MV-4-11 (cell line): ENCODE data around the gene LGMN.
A peak's percentile ranks its signal among the peaks of the same experiment; 100 is the strongest.

ENCODE experiments used
- DNase-seq: peaks from one replicate; lab custom pipeline; 2025; lab: John Stamatoyannopoulos, UW

The LGMN gene

GRCh38 chr14:92675976-92676375 is 72.5 kb downstream of the LGMN start:
- DNase-seq, result peak; percentile 87

GRCh38 chr14:92675421-92675820 is 73.0 kb downstream of the LGMN start:
- peak; percentile 14 for DNase-seq

- DNase-seq, result no peak
Measured at GRCh38 chr14:92673601-92674150, 74.8 kb downstream of the LGMN start.

- no peak for DNase-seq
Measured at GRCh38 chr14:92670643-92671366, 77.6 kb downstream of the LGMN start.

GRCh38 chr14:92670160-92670559 is 78.3 kb downstream of the LGMN start:
- peak; percentile 61 for DNase-seq

GRCh38 chr14:92668276-92668973 is 80.0 kb downstream of the LGMN start:
- peak; percentile 25 for DNase-seq

GRCh38 chr14:92666251-92666650 is 82.2 kb downstream of the LGMN start:
- no peak for DNase-seq

- DNase-seq, result peak; percentile 91
Measured at GRCh38 chr14:92665661-92666110, 82.7 kb downstream of the LGMN start.

- no peak for DNase-seq
Measured at GRCh38 chr14:92663049-92663448, 85.4 kb downstream of the LGMN start.

- DNase-seq, result no peak
Measured at GRCh38 chr14:92660571-92660970, 87.9 kb downstream of the LGMN start.

GRCh38 chr14:92659765-92660561 is 88.5 kb downstream of the LGMN start:
- DNase-seq, result peak; percentile 99

- no peak for DNase-seq
Measured at GRCh38 chr14:92658684-92659083, 89.7 kb downstream of the LGMN start.

GRCh38 chr14:92658160-92658559 is 90.3 kb downstream of the LGMN start:
- no peak for DNase-seq

GRCh38 chr14:92657457-92658142 is 90.8 kb downstream of the LGMN start:
- peak; percentile 70 for DNase-seq

- no peak for DNase-seq
Measured at GRCh38 chr14:92656306-92657081, 91.9 kb downstream of the LGMN start.

GRCh38 chr14:92655419-92656201 is 92.8 kb downstream of the LGMN start:
- DNase-seq, result no peak

GRCh38 chr14:92654239-92654901 is 94.1 kb downstream of the LGMN start:
- no peak for DNase-seq
